RWPE1 (cell line): ENCODE results near the gene PLD3.
A peak's percentile ranks its signal among the peaks of the same experiment; 100 is the strongest.

Experiments
- CTCF ChIA-PET: fragments of 350-600 bp; sonication (Branson Sonifier 250); formaldehyde crosslinking; extraction: SDS; loops from one replicate; lab custom pipeline; 2021; lab: Yijun Ruan, JAX
- POLR2A ChIA-PET: fragments of 400-600 bp; formaldehyde crosslinking; extraction: SDS; loops from one replicate; lab custom pipeline; 2020; ENCODE audit warnings: antibody characterized with exemption; ENCODE audit not compliant: low non-redundant PET; lab: Yijun Ruan, JAX
- DNase-seq: peaks from one replicate; pipeline ENCODE4 v3.0.0; 2012; ENCODE audit warnings: low spot score
- H3K27ac ChIP-seq: fragments of 450-650 bp; 2 replicates; pipeline ENCODE4 v1.5.1; 2017
- TF ChIP-seq, protein P1 (sequence below): fragments of 450-650 bp; conservative IDR thresholded peaks from 2 replicates; pipeline ENCODE4 v1.5.1; 2017; ENCODE audit warnings: low read depth, mild to moderate bottlenecking

The PLD3 gene

DNA sequence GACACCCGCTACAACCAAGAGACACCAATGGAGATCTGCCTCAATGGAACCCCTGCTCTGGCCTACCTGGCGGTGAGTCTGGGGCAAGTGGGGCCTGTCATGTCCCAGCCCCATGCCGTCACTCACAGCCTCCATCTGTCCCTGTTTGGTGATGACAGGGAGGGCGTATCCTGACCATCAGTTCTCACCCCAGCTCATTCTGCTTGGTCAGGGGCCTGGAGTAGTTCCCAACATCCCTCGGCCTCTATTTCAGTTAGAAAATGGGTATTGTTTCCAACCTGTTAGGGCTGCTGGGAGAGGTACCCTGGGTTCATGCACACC is 23.3 kb downstream of the PLD3 start:
- H3K27ac ChIP-seq = no peak overlapping the region
- no peak for DNase-seq
- CTCF ChIA-PET = interaction anchor here (0.6 kb wide), 1 partner anchor 222 kb away, joined by 3 read pairs; no protein-coding TSS in a partner anchor
- POLR2A ChIA-PET = no interaction called here
- TF ChIP-seq, protein P1, sequence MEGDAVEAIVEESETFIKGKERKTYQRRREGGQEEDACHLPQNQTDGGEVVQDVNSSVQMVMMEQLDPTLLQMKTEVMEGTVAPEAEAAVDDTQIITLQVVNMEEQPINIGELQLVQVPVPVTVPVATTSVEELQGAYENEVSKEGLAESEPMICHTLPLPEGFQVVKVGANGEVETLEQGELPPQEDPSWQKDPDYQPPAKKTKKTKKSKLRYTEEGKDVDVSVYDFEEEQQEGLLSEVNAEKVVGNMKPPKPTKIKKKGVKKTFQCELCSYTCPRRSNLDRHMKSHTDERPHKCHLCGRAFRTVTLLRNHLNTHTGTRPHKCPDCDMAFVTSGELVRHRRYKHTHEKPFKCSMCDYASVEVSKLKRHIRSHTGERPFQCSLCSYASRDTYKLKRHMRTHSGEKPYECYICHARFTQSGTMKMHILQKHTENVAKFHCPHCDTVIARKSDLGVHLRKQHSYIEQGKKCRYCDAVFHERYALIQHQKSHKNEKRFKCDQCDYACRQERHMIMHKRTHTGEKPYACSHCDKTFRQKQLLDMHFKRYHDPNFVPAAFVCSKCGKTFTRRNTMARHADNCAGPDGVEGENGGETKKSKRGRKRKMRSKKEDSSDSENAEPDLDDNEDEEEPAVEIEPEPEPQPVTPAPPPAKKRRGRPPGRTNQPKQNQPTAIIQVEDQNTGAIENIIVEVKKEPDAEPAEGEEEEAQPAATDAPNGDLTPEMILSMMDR = no peak

DNA sequence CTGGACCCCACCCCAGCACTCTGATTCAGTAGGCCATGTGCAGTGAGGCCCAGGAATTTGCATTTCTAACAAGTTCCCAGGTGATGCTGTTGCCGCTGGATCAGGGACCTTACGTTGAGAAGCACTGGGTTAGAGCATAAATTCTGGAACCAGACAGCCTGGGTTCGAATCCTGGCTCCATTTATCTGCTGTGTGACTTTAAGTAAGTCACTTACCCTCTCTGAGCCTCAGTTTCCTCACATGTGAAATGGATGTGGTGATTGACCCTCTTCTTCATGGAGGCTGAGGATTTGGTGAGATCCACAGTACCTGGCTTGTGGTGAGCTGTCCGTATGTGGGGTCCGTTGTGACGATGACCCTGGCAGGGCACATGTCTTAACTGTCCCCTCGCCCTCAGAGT is 25.6 kb downstream of the PLD3 start:
- TF ChIP-seq, protein P1 = no peak
- H3K27ac ChIP-seq = no peak overlapping the region
- CTCF ChIA-PET = interaction anchor here (0.6 kb wide), 1 partner anchor 11 kb away, joined by 6 read pairs; no protein-coding TSS in a partner anchor
- POLR2A ChIA-PET = no interaction called here
- no peak for DNase-seq

DNA sequence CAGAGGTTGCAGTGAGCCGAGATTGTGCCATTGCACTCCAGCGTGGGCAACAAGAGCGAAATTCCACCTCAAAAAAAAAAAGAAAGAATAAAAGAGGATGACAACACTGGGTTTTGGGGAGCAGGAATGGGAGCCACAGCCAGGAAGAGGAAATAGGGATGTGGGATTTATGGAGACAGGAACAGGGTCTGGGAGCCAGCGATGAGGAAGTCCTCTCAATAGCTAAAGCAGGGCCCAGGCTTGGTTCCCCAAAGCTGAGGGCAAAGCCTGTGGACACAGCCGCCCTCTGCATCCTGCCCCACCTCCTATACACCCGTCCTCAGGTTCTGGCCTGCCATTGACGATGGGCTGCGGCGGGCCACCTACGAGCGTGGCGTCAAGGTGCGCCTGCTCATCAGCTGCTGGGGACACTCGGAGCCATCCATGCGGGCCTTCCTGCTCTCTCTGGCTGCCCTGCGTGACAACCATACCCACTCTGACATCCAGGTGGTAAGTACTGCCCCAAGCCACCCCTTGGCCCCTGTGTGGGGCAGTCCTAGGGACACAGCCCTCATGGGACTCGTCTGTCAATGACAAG is 27.9 kb downstream of the PLD3 start:
- no peak for DNase-seq
- H3K27ac ChIP-seq = no peak overlapping the region
- ChIA-PET CTCF (no interaction called here), POLR2A (no interaction called here)
- TF ChIP-seq, protein P1 = no peak

DNA sequence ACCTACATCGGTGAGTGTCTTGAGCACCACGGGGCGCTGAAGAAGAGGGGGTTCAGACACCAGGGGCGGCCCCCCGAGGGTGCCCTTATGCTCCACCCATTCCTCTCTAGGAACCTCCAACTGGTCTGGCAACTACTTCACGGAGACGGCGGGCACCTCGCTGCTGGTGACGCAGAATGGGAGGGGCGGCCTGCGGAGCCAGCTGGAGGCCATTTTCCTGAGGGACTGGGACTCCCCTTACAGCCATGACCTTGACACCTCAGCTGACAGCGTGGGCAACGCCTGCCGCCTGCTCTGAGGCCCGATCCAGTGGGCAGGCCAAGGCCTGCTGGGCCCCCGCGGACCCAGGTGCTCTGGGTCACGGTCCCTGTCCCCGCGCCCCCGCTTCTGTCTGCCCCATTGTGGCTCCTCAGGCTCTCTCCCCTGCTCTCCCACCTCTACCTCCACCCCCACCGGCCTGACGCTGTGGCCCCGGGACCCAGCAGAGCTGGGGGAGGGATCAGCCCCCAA is 29.4 kb downstream of the PLD3 start:
- DNase-seq = no peak
- peak overlapping the region; percentile 42 for H3K27ac ChIP-seq
- POLR2A ChIA-PET = no interaction called here
- TF ChIP-seq, protein P1 = no peak
- CTCF ChIA-PET = interaction anchor here (0.6 kb wide), 1 partner anchor 140 kb away, joined by 3 read pairs; no protein-coding TSS in a partner anchor

DNA sequence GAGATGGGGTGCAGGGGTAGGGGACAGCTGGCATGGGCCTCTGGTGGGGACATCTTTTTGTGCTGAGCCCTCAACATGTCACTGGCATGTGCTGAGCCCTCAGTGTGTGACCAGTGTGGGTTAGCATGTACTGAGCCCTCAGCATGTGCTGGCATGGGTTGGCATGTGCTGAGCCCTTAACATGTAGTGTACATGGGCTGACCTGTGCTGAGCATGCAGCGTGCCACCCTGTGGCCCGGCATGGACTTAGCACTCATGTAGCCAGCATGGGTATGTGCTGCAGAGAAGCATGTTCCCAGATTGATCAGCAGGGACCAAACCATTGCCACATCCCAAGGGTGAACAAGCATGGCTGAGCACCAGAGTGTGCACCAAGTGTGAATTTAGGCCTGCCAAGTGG is 30.0 kb downstream of the PLD3 start:
- TF ChIP-seq, protein P1 = no peak
- ChIA-PET CTCF (interaction anchor here (0.6 kb wide), 1 partner anchor 140 kb away, joined by 3 read pairs; no protein-coding TSS in a partner anchor), POLR2A (no interaction called here)
- H3K27ac ChIP-seq = peak overlapping the region; percentile 42
- no peak for DNase-seq

DNA sequence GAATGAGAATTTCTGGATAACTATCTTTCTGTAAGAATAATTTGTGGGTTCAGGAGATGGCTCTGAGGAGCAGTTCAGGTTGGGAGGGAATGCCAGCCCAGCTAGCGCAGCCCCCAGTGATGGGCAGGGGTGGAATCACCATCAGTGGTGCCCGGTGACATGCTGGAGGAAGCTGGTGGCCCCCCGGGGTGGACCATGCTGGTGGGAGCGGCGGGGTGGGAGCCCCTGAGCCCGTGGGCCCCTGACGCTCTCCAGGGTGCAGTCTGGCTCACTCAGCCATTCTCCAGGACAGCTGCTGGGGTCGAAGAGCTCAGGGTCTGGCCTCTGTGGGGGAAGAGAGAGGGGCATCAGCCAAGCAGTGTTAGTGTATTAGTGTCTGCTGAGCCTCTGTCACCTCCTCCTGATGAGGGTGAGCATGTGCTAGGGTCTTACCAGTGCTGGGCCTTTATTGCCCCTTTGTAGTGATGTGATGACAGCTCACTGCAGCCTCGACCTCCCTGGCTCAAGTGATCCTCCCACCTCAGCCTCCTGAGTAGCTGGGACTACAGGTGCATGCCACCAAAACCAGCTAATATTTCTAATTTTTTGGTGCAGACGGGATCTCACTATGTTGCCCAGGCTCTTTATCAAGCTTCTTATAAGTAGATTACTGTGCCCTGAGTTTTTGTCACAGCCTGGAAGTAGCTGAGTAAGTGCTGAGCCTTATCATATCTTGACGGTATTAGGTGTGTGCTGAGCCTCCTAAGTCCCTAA is 31.1 kb downstream of the PLD3 start:
- ChIA-PET POLR2A (no interaction called here), CTCF (no interaction called here)
- H3K27ac ChIP-seq = peak overlapping the region; percentile 42
- TF ChIP-seq, protein P1 = no peak
- no peak for DNase-seq
